DMS53 treated with DMSO at 0.1 percent for 48 hours (cell line): ENCODE data around the gene SNAPC3.

Experiments
- DNase-seq: peaks from one replicate; lab custom pipeline; 2025; ENCODE audit not compliant: unreplicated experiment; lab: John Stamatoyannopoulos, UW

SNAPC3 gene

DNA sequence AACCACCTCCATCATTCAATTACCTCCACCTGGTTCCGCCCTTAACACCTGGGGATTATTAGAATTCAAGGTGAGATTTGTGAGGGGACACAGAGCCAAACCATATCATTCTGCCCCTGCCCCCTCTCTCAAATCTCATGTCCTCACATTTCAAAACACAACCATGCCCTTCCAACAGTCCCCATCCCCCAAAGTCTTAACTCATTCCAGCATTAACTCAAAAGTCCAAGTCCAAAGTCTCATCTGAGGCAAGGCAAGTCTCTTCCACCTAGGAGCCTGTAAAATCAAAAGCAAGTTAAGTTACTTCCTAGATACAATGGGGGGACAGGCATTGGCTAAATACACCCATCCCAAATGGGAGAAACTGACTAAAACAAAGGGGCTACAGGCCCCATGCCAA, 69.3 kb downstream of the SNAPC3 start:
- DNase-seq: no peak

DNA sequence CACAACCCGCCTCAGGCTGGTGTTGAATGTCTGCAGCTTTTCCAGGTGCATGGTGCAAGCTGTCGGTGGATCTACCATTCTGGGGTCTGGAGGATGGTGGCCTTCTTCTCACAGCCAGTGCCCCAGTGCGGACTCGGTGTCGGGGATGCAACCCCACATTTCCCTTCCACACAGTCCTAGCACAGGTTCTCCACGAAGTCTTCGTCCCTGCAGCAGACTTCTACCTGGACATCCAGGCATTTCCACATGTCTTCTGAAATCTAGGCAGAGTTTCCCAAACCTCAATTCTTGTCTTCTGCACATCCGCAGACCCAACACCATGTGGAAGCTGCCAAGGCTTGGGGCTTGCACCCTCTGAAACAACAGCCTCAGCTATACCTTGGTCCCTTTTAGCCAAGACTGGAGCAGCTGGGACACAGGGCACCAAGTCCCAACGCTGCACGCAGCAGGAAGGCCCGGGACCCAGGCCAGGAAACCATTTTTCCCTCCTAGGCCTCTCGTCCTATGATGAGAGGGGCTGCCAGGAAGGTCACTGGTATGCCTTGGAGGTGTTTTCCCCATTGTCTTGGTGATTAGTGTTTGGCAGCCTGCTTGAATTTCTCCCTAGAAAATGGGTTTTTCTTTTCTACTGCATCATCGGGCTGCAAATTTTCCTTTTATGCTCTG, 69.9 kb downstream of the SNAPC3 start:
- DNase-seq: no peak

DNA sequence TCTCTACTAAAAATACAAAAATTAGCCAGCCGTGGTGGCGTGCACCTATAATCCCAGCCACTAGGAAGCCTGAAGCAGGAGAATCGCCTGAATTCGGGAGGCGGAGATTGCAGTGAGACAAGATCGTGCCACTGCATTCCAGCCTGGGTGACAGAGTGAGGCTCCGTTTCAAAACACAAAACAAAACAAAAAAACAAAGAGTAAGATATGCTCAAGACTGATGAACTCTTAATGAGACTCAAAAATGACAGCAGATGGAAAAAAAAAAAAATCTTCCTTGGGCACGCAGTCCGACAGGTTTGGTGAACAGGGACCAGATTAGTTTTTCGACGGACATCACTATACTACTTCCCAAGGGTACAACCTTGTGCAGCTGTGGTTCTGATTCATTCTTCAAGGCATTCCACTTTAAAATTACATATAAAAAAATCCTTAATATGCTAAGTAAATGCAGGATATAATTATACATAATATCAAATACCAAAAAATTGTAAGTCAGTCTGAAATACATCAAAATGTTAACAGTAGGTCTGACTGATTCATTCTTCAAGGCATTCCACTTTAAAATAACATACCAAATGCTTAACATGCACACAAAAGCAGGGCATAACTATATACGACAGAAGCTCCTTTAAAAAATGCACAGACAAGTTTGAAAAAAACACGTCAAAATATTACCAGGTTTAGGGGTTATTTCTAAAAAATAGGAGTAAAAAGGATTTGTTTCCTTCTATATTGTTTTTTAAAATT, 75.7 kb downstream of the SNAPC3 start:
- no peak for DNase-seq

DNA sequence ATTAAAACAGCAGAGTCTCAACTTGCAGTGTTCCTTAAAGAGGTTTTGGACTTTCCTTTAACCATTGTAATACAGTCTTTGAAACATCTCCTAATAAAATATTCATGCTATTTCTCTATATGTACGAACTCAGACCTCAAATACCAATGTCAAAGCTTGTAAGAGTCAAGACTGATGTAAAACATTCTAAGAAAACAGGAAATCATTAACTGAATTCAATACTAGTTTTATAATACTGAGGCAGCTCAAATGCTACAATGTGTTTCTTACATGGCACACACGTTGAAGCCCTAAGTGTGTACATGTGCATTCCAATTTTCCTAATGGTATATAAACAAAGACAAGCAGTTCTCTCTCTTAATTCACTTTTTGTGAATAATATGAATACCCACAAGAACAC, 76.5 kb downstream of the SNAPC3 start:
- no peak for DNase-seq

DNA sequence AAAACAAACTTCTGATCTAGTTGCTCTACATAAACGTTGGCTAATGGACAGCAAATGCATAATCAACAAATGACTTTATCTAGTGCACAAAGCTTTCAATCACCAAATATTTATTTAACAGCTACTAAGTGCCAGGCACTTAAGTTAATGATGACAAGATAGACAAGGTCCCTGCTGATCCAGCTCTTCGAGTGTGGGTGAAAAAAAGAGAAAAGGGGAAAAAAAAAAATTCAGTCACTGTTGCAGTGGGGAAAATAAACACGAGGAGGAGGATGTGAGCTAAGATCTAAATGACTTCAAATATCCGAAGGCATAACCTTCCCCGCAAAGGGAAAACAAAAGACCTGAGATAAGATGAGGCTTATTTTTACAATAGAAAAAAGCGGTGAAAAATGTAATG, 78.5 kb downstream of the SNAPC3 start:
- DNase-seq: peak; percentile 11

DNA sequence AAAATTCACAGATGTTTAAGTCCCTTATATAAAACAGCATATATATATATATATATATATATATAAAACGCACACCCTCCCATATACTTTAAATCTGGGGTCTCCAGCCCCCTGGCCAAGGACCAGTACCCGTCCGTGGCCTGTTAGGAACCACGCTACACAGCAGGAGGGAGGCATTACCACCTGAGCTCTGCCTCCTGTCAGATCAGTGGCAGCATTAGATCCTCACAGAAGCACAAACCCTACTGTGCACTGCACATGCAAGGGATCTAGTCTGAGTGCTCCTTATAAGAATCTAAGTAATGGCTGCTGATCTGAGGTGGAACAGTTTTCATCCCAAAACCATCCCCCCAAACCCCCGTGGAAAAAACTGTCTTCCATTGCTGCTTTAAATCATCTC, 79.1 kb downstream of the SNAPC3 start:
- DNase-seq: no peak

DNA sequence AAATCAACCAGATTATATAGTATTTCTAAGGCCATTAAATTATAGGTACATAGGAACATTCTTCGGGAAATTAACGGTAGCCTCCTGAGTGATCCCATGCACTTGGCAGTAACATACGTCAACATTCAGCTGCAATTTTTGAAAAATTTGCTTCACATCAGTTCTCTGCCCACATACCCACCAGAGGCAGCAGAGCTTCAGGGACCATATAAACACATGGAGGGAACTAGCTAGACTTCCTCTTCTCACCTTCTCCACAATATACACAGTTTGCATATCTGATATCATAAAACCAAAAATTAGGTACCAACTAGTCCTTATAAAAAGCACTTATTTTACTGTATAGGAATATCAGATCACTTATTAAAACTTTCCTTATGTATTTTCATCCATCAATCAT, 83.2 kb downstream of the SNAPC3 start:
- DNase-seq: no peak

DNA sequence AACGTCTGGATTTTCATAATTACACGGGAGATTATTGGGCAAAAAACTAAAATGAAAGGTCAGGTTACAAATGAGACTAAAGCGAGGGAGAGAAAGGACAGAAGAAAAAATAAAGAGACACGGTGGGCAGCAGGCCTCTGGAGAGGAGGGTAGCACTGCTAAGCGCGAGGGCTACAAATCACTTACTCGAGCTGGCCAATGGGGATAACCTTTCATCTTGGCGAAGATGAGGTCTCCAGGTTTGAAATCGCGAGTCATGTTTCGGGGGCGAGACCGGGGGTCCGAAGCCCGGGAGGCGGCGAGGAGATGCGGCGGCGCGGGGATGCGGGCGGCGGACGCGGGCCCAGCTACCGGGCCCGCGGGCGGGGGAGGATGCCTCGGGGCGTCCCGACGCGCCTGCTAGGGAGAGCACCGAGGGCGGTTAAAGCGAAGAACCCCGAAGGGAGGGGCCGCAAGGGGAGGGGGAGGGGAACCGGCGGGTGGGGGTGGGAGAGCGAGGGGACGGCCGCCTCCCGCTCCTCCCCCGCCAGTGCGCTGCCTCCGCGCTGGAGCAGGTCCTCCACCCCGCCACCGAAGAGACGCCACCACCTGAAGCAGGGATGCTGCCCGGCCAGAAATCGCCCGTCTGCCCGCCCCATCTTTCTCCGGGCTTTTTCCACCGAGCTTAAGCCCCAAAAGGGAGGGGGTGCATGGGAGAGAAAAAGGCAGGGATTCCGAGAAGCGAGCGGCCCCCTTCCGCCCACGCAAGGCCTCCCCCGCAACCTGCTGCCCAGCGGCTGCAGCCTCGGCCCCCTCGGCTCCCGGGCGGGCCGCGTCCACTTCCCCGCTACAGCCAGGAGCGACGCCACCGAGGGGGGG, 87.5 kb downstream of the SNAPC3 start:
- DNase-seq: no peak

DNA sequence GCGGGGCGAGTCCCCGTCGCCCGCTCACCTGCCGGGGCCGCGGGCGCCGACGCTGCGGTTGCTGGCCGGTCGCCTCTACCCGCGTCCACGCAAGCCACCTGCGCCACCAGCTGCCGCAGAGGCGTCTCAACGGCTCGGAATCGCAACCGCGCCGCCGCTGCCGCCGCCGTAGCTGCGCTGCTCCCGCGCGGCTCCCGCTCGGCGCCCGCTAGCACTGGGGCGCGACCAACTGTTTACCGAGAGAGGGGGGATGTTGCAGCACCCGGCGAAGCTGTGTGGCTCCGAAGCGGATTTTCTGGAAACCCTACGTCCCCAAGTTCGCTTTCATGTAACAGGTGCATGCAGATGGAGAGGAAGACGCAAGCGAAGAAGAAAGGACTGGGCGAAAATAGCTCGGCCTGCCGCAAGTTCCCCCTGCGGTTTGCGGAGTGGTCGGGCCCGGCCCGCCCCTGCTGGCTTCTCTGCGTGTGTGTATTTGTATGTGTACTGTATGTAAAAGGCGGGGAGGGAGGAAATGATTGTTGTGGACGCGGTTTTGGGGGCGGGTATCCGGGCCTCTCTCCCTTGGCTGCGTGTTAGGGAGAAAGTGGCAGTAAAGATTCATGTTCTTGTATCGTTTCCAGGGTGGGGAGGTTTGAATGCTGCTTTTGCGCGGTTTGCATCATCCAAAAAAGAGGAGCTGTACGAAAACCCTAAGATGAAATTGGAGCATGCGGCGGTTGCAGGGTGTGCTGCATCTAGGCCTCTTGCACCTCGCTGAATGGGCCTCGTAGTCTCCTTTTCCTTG, 88.3 kb downstream of the SNAPC3 start, which contains the start of gene PSIP1:
TSS of gene PSIP1 (minus strand) at position 182 of the 787 bp plus-strand sequence. CDS start 782 bp downstream, outside the sequence.
- peak; percentile 40 for DNase-seq
